Measurements from ENCODE around the gene ZNF532. TPM values are rescaled to one million over a fixed set of nuclear protein-coding genes. Genes with fewer than 3 reads are reported as not detected.
A peak's percentile ranks its signal among the peaks of the same experiment; 100 is the strongest.

Gene ZNF532
- polyA plus RNA-seq, 3 donors = 0.76 to 18.5 (median 1.7) TPM

DNA sequence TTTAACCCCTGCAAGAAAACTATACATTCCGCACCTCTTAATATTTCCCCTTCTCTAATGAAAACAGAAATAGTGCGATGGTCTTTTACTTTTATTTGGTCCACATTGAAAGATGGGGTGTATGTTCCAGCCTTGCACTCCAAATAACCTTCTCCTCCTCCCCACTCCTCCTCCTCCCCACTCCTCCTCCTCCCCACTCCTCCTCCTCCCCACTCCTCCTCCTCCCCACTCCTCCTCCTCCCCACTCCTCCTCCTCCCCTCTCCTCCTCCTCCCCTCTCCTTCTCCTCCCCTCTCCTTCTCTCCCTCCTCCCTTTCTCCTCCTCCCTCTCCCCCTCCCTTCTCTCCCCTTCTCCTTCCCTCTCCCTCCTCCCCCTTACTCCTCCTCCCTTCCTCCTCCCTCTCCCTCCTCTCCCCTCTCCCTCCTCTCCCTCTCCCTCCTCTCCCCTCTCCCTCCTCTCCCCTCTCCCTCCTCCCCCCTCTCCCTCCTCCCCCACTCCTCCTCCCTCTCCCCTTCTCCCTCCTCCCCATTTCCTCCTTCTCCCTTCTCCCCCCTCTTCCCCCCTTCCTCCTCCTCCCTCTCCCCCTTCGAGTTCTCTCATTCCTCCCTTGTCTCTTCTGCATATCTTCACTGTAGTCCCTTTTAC, 70.4 kb downstream of the ZNF532 start:
- Histone ChIP-seq H3K27ac (ENCODE audit: low read depth in 1 of 2, low read length in 2 of 2) (no peak overlapping the region), H3K27me3 (ENCODE audit: control insufficient read depth in 2 of 2, insufficient read depth in 2 of 2, low read length in 2 of 2) (no peaks in the 10 kb centered on the region), H2AFZ (ENCODE audit: insufficient read depth, low read depth, low read length, poor library complexity, severe bottlenecking) (no peak overlapping the region), H3K4me3 (replicated peaks in 1 of 3; ENCODE audit: low read depth in 2 of 3, low read length in 3 of 3) (no peak overlapping the region), H3K9me3 (replicated peaks in 1 of 2; ENCODE audit: control insufficient read depth in 1 of 2, insufficient read depth in 1 of 2, low read length in 2 of 2) (no peaks in the 10 kb centered on the region), H3K4me2 (replicated peaks; ENCODE audit: extremely low read depth, low read length, poor library complexity, severe bottlenecking) (no peak overlapping the region), H4K20me1 (ENCODE audit: insufficient read depth, low read length) (no peaks in the 10 kb centered on the region), H3K9ac (ENCODE audit: insufficient read depth, low read length, poor library complexity, severe bottlenecking) (no peak overlapping the region), H3K79me2 (ENCODE audit: insufficient read depth, low read length) (no peaks in the 10 kb centered on the region), H3K36me3 (replicated peaks in 1 of 2; ENCODE audit: control insufficient read depth in 1 of 2, insufficient read depth in 2 of 2, low read length in 2 of 2) (no peaks in the 10 kb centered on the region), H3K4me1 (ENCODE audit: control insufficient read depth in 1 of 2, insufficient read depth in 2 of 2, low read length in 2 of 2) (peaks cover 18 to 23% of the 10 kb centered on the region in 2 donors)
- Mint-ChIP-seq H3K9me3 (peaks cover 0 to 5% (median 2%) of the 10 kb centered on the region in 7 donors), H3K36me3 (peaks cover 5 to 10% of the 10 kb centered on the region in 2 donors), H3K27me3 (ENCODE audit: low read depth in 3 of 3) (no peaks in the 10 kb centered on the region), H3K27ac (peak overlapping the region in 1 of 7 donors; percentile 13), H3K4me3 (no peak overlapping the region), H3K4me1 (peaks cover 25% of the 10 kb centered on the region)
- DNase-seq = no peak
- WGBS (ENCODE audit: insufficient coverage) = no CpG with 5 or more reads among the region's 3 CpGs
- intact Hi-C loops (cut with micrococcal nuclease) = no loop called here
- TF ChIP-seq, protein P1, sequence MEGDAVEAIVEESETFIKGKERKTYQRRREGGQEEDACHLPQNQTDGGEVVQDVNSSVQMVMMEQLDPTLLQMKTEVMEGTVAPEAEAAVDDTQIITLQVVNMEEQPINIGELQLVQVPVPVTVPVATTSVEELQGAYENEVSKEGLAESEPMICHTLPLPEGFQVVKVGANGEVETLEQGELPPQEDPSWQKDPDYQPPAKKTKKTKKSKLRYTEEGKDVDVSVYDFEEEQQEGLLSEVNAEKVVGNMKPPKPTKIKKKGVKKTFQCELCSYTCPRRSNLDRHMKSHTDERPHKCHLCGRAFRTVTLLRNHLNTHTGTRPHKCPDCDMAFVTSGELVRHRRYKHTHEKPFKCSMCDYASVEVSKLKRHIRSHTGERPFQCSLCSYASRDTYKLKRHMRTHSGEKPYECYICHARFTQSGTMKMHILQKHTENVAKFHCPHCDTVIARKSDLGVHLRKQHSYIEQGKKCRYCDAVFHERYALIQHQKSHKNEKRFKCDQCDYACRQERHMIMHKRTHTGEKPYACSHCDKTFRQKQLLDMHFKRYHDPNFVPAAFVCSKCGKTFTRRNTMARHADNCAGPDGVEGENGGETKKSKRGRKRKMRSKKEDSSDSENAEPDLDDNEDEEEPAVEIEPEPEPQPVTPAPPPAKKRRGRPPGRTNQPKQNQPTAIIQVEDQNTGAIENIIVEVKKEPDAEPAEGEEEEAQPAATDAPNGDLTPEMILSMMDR (IDR thresholded peaks at IDR 0.05) = no peak

DNA sequence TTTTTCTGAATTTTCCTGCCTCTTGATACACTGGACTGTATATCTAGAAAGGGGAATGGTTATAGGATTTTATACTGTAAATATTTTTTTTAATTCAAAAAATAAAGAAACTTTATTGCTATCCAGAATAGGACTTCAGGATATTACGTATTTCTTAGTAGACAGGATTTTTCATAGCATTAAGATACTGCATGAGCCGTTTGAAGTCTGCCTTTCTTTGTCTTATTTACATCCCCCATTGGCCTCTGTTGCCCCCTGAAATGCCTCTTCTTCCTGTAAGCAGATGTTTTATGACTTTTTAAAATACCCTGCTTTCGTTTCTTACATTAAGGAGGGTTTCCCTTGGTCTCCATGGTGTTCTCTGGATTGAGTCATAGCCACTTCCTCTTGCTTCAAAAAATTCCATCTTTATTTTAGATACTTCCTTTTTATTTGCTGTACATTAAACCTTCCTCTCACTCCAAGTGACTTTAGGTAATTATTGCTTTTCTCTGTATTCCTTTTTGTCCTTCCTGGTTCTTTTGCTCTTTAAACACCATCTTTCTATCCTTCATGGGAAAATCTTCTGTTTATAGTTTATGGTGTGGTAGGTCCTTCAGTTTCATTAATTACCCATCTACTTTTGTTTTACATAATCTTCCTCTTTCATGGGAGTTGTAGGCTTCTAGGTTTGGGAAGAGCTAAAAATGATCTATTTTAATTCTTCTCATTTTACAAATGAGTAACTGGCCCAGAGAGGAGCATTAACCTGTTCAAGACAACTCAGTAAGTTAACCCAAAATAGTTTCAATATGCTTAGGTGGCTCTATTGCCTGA, 72.6 kb downstream of the ZNF532 start:
- Mint-ChIP-seq H3K27ac (peak overlapping the region; percentile 30 to 86 (median 71)), H3K27me3 (ENCODE audit: low read depth in 3 of 3) (peaks cover 0 to 2% (median 2%) of the 10 kb centered on the region in 3 donors)
- intact Hi-C loops (cut with micrococcal nuclease) = no loop called here

More for the DNA sequence above, 72.6 kb downstream of the ZNF532 start:
- peaks cover 0 to 3% of the 10 kb centered on the region in 2 donors for H3K9me3 ChIP-seq (replicated peaks in 1 of 2; ENCODE audit: control insufficient read depth in 1 of 2, insufficient read depth in 1 of 2, low read length in 2 of 2)
- peaks cover 2 to 11% (median 6%) of the 10 kb centered on the region in 7 donors for H3K9me3 Mint-ChIP-seq
- DNase-seq = peak; percentile 40 to 76 (median 67)
- WGBS (ENCODE audit: insufficient coverage) = no CpG with 5 or more reads among the region's 3 CpGs
- H3K4me2 ChIP-seq (replicated peaks; ENCODE audit: extremely low read depth, low read length, poor library complexity, severe bottlenecking) = peak overlapping the region; percentile 55
- peak overlapping the region in 1 of 2 donors; percentile 77 for H3K4me3 Mint-ChIP-seq
- H3K4me1 Mint-ChIP-seq = peaks cover 24% of the 10 kb centered on the region
- no peak overlapping the region for H2AFZ ChIP-seq (ENCODE audit: insufficient read depth, low read depth, low read length, poor library complexity, severe bottlenecking)
- H3K4me3 ChIP-seq (replicated peaks in 1 of 3; ENCODE audit: low read depth in 2 of 3, low read length in 3 of 3) = peak overlapping the region in 1 of 3 experiments; percentile 52
- H3K27me3 ChIP-seq (ENCODE audit: control insufficient read depth in 2 of 2, insufficient read depth in 2 of 2, low read length in 2 of 2) = no peaks in the 10 kb centered on the region
- peaks cover 18 to 23% of the 10 kb centered on the region in 2 donors for H3K4me1 ChIP-seq (ENCODE audit: control insufficient read depth in 1 of 2, insufficient read depth in 2 of 2, low read length in 2 of 2)
- no peak overlapping the region for H3K9ac ChIP-seq (ENCODE audit: insufficient read depth, low read length, poor library complexity, severe bottlenecking)
- TF ChIP-seq, protein P1 (IDR thresholded peaks at IDR 0.05) = no peak
- H3K36me3 Mint-ChIP-seq = peaks cover 9 to 18% of the 10 kb centered on the region in 2 donors
- no peaks in the 10 kb centered on the region for H3K79me2 ChIP-seq (ENCODE audit: insufficient read depth, low read length)
- H4K20me1 ChIP-seq (ENCODE audit: insufficient read depth, low read length) = no peaks in the 10 kb centered on the region
- H3K27ac ChIP-seq (ENCODE audit: low read depth in 1 of 2, low read length in 2 of 2) = peak overlapping the region in 1 of 2 donors; percentile 65
- no peaks in the 10 kb centered on the region for H3K36me3 ChIP-seq (replicated peaks in 1 of 2; ENCODE audit: control insufficient read depth in 1 of 2, insufficient read depth in 2 of 2, low read length in 2 of 2)

All from CD14-positive monocyte (primary cell).